GM12874 (cell line): Measurements from ENCODE around the gene NOL7.
A peak's percentile ranks its signal among the peaks of the same experiment; 100 is the strongest.

Experiments used
- CTCF ChIP-seq: IDR thresholded peaks from 2 replicates; pipeline ENCODE4 v1.5.1; 2011; ENCODE audit warnings: low read depth, mild to moderate bottlenecking, control low read depth, low read length, moderate library complexity; ENCODE audit not compliant: insufficient read depth

The NOL7 gene

DNA sequence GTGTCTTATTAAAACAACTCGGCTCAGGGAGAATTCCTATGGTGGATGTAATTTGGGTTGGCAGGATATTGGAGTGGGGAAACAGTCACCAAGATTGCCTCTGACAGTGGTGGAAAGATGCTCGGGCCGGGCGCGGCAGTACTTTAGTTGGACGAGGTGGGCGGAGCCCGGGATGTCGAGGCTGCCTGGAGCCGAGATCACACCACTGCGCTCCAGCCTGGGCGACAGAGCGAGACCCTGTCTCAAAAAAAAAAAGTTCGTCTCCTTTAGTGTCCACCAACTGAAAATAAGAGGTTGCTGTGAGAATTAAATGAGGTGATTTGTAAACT, 621 bp downstream of the NOL7 start:
- no peak for TF ChIP-seq CTCF

DNA sequence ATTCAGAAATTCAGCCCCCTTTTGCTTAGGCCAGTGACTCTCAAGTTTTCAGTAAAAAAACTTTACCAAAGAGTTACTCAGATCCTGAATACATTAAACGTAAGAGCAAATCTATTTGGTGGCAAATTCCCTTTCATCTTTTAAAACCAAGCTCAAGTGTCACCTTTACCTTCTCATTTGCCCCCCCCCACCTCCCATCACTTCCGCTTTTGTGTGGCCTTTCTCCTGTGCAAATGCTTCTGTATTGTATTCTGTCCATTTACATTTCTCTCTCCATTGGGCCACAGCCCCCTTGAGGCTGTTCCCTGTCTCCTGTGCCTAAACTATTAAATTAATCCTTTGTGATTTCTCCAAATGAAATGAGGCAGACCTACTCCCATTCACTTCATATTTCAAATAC, 1.9 kb downstream of the NOL7 start:
- no peak for TF ChIP-seq CTCF

GRCh38 chr6:13624871-13625288, 9.7 kb downstream of the NOL7 start:
- peak; percentile 56 for TF ChIP-seq CTCF

DNA sequence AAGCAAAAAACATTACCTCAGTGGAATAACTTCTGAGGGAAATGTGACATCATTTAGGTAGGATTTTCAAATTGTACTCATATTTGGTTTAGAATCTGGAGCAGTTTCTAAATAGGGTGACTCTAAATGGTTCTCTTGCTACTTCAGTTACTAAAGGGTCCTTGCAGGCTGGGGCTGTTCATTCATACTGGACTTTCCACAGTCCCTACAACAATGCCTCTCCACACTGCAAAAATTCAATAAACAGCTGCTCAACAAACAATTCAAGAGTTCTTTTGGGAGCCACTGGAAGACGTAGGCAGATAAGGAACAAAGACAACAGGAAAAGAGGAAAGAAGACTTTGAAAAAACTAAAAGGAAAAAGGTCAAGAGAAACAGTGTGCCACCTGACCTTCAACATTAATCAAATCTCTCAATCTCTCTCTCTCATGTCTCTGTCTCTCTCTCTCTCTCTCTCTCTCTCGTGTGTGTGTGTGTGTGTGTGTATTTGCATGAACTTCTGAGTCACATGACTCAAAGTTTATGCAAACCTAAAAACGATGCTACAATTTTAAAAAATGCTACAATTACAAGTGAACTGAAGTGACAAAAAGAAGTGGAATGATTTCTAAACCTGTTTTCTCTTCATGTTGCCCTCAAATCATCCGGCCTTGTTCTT, 14.5 kb downstream of the NOL7 start:
- TF ChIP-seq CTCF: no peak

GRCh38 chr6:13630499-13630898, 15.4 kb downstream of the NOL7 start:
- TF ChIP-seq CTCF: no peak

GRCh38 chr6:13633343-13633742, 18.2 kb downstream of the NOL7 start:
- no peak for TF ChIP-seq CTCF

DNA sequence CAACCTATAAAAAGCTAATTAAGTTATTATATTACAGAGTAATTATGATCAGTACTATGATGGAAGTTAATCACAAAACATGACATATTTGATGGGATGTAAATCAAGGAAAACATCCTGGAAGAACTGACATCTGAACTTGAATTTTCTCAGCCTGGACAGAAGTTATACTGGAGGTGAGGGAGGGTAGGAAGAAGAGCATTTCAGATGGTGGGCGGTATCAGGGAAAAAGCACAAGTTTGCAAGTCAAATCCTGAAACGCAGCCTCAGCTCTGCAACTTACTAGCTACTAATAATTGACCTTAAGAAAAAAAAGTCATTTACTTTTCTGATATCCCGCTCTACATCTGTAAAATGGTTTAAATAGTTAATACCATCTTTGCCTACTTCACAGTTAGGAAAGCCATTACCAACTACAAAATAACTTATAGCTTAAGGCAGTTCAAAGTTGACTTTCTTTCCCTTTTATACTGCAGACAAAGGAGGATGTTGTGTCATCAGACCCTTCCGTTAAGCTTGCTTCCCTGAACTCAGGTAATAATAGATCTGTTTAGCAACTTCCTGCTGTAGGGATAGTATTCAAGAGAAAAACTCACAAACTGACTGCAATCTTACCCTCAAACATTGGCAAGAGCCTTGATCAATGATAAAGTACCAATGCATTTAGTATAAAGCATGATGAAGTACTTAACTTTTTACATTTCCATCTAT, 21.0 kb downstream of the NOL7 start:
- TF ChIP-seq CTCF: no peak
